Omental fat pad (tissue), 4 donors: ENCODE data around the gene TFAP2B. TPM values are rescaled to one million over a fixed set of nuclear protein-coding genes. Genes with fewer than 3 reads are reported as not detected.

ENCODE experiments used
- ATAC-seq: fragments of 150-250 bp; one replicate; pipeline ENCODE4 v1.9.1; 2016; ENCODE audit warnings: mild to moderate bottlenecking, moderate library complexity; ENCODE audit not compliant: low FRiP score
- DNase-seq: peaks from one replicate; pipeline ENCODE4 v3.0.0-alpha.2; 2019; ENCODE audit warnings: low spot score
- CTCF ChIP-seq, 3 donors: fragments of 450-650 bp; IDR thresholded peaks; one replicate each; pipeline ENCODE4 v1.5.1; 2016 to 2017; ENCODE audit warnings: antibody characterized with exemption in 3 of 3, mild to moderate bottlenecking in 3 of 3, moderate library complexity in 2 of 3
- total RNA-seq, 4 donors: library from RNA; depleted of rRNA; stranded (reverse); fragments of >200 nt; gene quantifications; one replicate each; pipeline ENCODE4 v1.1.0, GENCODE V29; 2016

Gene TFAP2B
- total RNA-seq, 4 donors from 2014 or later: not detected

- DNase-seq (no peak), ATAC-seq (no peak)
- TF ChIP-seq CTCF (IDR thresholded peaks at IDR 0.05): no peak
These were observed 12.5 kb downstream of the TFAP2B start for GRCh38 chr6:50831186-50831585.

- no peak for ATAC-seq
- no peak for TF ChIP-seq CTCF (IDR thresholded peaks at IDR 0.05)
- no peak for DNase-seq
These were observed 14.2 kb downstream of the TFAP2B start for GRCh38 chr6:50832912-50833311.

GRCh38 chr6:50834929-50835410 lies 16.3 kb downstream of the TFAP2B start:
- no peak for TF ChIP-seq CTCF (IDR thresholded peaks at IDR 0.05)
- DNase-seq: no peak
- ATAC-seq: no peak

GRCh38 chr6:50836231-50836630 lies 17.6 kb downstream of the TFAP2B start:
- TF ChIP-seq CTCF (IDR thresholded peaks at IDR 0.05): no peak
- DNase-seq: no peak

GRCh38 chr6:50837589-50838445 lies 19.1 kb downstream of the TFAP2B start:
- DNase-seq (no peak), ATAC-seq (peak; percentile 31)
- TF ChIP-seq CTCF (IDR thresholded peaks at IDR 0.05): no peak

More at GRCh38 chr6:50836231-50836630, 17.6 kb downstream of the TFAP2B start:
- no peak for ATAC-seq

- ATAC-seq: no peak
- no peak for DNase-seq
- TF ChIP-seq CTCF (IDR thresholded peaks at IDR 0.05): no peak
These were observed 21.6 kb downstream of the TFAP2B start for GRCh38 chr6:50840112-50840810.
